Fibroblast of skin of left quadriceps (primary cell): ENCODE results near the gene ATP8A1.
"Not testable (repeated sequence)": the region's sequence is repeated elsewhere in the genome, so short reads cannot be mapped to it uniquely, and the experiment has no call there.

Experiments
- DNase-seq, 2 experiments: peaks; one replicate each; pipeline ENCODE4 v3.0.0-alpha.2; 2013; ENCODE audit warnings: low read depth in 2 of 2

Gene ATP8A1

DNA sequence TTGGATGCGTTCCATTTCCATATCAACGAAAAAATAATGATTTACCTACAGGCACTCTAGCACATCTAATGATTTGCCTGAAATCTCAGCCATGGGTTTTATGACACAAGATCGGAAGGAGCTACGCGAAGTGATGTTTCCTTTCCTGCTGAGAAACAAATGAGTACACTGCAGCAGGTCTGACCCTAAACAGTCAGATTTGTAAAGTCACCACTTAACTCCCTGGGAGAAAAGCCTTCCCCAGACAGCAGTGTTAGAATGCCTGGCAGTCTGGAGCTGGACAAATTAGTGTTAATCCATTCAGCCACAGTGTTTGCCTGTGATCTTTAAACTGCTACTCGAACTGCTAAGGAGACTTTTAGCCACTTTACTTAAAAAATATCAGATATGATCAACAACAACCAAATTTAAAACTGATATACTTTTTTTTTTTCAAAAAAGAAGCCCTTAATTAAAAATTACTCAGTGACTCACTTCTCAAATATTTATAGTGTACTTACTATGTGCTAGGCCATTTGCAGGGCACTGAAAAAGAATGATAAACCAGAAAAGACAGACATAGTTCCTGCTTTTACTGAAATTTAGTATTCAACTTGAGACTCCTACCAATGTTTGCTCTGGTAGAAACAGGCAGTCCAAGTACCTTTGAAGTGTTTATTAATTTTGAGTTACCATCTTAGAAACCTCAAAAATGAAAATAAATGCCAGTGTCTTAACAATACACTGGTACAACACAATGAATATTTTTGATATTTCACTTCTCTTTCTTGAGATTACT, 155.1 kb downstream of the ATP8A1 start:
- no peak for DNase-seq

DNA sequence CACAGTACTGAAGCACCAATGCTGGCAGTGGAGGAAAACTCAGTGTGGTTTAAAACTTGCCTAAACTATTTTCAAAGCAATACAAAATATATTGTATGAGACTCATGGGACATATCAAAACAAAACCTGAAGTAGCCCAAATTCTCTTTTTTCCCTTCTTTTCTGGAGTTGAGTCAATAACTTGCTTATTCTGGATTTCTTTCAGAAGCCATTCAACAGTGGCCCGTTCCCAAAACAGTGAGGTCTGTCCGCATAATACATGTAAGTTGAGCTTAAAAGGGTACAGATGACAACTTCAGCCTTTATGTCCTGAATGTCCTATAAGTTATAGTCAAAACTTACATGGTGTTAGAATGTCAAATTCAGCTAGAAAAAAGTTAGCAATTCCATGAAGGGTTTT, 158.9 kb downstream of the ATP8A1 start:
- DNase-seq = no peak

DNA sequence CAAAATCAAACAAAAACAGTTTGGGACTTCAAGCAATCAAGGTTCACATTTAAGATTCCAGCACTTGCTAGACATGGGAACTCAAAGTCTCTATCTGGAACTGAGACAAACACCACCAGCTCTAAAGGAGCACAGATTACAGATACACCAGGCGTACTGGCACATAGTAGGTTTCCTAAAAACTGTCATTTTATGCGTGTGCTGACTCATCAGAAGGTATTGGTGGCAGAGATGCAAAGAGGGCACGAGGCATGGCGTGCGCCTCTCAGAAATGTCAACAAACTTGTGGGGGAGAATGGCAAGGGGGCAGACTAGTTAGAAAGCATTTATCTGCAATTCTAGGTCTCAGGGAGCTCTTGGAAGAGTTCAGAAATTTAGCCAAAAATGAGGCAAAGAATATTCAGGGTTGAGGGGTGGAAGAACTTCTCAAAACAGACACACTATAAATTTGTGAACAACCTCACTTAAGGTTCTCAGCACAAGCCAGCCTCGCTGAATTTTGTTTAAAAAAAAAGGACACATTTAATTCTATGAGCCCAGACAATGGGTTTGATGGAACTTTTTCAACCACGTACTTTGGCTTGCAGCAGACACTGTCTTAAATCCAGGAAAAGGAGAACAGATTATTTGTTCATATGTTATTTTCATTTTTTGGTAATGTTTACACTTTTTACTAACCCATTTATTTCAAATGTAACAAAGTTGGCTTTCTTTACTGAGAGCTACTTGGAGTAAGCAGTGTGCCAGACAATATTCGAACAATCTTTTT, 159.6 kb downstream of the ATP8A1 start:
- DNase-seq = no peak

DNA sequence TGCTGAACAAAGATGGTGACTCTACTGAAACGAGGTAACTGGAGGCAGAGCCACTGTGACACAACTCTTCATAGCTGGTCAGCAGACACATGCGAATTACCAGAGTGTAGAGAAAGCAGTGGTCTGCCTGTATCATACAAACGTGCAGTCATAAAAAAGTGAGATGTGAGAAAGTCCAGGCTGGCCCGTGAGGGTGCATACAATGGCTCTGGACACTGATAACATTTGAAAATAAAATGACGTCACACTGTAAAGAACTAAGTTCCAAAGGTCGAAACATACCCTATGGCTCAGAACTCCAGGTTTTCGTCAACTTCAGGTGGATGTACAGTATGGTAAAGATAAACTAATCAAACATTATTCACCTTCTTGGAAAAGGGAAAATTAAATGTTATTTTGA, 163.9 kb downstream of the ATP8A1 start:
- DNase-seq = no peak

DNA sequence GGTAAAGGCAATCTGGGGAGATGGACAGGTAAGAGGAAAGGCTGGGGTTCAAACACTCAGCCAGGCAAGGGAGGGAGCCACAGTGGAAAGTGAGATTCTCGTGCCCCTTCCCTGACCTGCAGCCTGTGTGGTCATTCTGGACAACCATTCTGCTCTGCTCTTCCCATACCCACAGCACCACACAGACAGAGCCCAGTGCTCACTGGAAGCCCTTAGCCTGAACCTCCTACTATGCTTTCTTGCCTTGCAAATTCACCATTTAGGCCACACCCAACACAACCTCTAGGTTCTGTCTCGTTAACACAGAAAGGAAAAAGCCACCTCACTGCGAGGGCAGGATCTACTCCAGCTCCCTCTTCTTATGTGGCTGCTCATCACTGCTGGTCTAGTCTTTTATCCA, 166.9 kb downstream of the ATP8A1 start:
- DNase-seq = no peak

DNA sequence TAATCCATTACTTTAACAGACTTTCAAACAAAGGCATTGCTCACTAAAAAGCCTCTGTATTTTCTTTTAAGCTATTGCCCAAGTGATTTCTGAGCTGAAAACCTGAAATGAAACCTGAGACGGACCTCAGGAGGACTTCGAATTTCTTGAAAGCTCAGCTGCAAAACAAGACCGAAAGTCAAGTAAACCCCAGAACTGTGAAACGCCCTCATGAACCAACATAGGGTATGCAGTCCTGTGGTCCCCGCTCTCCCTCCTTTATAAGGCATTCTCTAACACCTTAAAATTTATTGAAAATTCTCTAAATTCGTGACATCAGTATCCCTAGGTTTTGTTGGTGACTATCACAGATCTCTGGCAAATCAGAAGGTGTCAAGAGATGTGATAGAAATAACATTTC, 167.8 kb downstream of the ATP8A1 start:
- DNase-seq = no peak

DNA sequence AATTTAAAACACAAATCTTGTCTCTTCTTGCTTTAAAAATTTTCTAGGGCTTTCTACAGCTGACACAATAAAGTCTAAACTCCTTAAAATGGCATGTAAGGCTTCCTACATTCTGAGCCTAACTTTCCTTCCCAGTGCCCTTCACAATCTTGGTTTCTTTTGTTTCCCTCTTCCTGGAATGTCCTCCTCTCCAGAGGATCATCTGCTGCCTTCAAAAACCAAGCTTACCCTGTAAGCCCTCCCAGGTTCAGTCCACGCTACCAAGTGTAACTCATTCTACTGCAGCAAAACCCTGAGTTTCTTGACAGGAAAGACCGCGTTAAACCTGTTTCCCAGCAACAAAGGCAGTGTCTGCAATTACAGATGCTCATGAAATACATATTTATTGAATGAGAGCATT, 168.4 kb downstream of the ATP8A1 start:
- no peak for DNase-seq

DNA sequence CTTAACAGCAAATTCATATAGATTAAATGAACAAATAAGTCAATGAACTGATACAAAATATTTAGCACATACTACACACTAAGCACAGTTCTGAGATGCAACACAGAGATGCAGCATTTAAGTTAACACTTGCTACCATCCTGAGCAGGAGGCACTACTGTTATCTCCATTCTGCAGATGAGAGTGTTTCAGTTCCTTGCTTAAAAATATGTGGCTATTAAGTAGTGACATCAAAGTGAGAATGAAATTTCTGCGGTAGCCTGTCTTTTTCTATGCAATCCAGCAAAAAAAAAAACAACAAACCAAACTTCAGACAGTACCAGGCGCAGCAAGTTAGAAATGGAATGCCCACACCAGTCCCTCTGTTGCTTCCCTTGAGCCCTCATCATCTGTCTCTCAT, 168.8 kb downstream of the ATP8A1 start:
- no peak for DNase-seq

DNA sequence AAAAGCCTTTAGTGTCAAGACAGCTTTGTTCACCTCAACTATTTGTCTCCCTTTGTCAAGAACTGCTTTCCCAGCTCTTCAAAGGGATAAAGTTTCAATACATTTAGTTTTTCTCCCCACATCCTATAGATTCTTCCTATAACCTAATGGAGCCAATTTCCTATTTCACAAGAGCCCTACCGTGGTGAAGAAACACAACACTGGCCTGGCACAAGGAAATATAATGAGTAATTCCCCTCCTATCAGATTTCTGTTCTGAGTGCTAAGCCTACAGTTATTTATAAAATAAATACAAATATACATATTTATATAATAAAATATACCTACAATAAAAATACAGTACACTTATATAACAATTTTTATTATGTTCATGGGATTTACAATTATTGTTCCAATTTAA, 169.7 kb downstream of the ATP8A1 start:
- DNase-seq = no peak

DNA sequence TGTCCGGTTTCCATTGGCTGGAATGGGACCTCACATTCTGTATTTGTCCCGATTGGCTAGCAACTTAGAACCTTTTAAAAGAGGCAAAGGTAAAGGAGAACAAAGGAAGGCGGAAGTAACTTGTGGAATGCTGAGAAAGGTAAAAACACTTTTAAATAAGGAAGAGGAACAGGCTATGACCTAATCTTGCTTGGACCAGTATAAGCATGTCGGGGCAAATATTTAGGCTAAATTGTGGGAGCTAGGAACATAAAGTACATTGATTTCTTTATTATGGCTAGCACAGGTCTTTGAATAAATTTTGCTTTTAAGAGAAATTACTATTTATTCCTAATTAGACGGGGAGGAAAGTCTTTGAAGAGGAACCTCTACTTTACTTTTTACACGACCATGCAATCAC, 170.7 kb downstream of the ATP8A1 start:
- DNase-seq = not testable (repeated sequence)

DNA sequence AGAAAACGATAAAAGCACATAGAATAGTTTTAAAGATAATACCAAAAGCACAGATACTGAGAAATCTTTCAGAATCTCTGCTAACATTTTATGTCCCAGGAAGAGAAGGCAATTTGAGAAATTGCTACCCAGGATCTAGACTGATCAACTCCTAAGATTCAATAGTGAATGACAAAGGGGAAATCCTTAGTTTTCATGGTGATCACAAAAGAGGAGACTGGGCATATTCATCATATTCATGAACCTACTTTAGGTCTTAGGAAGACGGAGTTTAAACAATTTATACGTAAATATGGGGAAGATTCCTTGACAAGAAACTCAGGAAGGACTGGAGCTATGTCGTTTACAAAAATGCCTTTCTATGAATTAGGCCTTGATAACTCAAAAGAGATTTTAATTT, 172.3 kb downstream of the ATP8A1 start:
- DNase-seq = no peak

DNA sequence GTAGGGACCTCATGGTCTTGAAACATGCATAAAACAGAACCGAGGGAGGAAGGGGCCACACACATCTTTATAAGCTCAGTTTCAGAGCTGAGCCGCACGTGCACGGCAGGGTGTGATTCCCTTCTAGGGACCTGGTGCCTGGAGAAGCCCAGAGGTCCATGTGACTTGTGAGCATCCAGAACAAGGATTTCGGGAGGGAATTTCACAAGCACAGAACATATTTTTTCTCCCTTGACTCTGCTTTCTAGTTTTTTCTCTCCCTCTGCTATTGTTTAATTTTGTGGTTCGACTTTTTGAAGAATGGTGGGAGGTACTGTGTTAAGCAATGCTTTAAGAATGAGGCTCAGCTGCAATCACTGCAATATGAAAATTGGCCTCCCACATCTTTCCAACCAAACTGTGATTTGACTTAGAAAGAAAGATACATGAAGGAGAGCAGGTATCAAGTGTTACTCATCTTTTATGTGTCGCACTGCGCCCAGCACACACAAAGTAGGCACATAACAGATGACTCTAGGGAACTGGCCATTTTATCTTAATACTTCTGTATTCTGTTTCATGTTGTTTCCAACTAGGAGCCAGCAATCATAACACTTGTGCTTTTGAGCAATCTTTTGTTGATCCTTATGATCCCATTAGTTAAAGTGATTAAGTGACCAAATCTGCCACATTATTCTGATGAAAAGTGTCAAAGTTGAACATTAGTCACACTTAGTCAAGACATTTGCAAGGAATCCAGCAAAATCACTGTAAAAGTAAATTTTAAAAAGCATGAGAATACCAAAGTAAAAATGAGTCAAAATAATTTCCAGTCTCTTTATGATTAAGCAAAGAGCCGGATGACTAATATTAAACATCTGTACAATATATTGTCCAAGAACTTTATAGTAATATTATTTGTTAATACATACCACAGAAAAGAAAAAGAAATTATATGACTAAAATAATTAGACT, 173.2 kb downstream of the ATP8A1 start:
- peak; percentile 20 to 34 for DNase-seq

DNA sequence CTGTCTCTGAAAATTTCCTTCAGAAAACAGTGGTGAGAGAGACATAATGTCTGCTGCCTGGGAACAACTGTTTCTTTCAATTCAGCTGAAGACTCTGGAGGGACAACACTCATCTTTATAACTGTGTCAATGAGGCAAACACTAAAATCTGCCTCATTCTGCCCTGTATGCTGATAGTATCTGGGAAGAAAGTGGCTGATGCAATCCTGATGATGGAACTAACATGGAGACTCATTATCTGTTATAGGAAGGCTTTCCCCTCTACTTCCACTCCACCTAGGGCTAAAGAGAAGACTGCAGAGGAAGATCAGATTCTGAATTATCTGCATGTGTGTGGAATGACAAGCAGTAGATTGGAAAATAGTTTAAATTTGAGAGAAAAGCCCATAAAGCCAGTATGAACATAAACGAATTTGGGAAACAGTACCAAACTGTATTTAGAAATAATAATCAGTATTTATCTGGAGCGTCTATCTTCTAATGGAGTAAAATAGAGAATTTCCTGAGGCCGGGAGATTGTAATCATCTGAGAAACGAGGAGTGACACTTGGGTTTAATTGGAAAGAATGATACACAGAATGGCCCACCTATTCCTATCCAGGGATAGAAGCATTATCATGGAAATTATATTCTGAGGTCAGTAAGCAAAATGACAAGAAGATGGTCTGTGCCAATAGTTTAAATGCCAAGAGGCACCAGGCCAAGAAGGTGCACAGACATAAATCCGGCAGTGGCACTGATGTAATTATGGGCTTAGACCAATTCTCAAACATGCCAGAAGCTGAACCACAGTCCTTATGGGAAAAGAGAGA, 174.2 kb downstream of the ATP8A1 start:
- no peak for DNase-seq

DNA sequence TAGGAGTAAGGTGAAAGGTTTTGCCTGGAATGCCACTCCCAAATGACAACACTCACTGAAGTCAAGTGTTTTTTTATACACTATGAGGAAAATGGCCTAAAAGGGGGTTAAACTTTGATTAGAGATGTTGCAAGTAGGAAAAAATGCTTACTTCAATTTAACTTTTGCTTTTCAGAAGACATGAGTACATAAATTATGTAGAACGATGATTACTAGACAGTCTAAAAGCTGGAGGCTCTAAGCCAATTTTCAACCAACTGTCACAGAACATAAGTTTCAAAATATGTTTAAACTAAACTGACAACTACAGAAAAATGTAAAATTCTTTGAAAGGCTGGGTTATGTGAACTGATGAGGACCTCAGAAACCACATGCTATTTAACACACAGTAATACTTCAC, 176.2 kb downstream of the ATP8A1 start:
- DNase-seq = peak; percentile 27 to 29

DNA sequence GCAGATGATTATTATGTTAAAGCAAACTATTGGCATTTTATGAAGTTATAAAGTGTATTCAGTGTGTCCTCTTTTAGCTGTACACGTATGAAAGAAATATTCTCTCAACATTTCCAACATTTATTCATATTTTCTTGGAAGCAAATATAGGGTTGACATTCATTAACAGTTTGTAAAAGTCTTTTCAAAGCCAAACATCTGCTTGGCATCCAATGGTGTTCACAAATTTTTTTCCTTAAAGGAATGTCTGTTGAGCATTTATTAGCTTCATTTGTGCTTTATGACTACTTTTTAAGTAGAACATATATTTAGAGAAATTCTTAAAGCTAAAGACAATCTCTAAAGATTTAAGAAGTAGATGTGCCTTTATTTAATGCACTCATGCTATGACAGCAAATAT, 176.6 kb downstream of the ATP8A1 start:
- DNase-seq = no peak

DNA sequence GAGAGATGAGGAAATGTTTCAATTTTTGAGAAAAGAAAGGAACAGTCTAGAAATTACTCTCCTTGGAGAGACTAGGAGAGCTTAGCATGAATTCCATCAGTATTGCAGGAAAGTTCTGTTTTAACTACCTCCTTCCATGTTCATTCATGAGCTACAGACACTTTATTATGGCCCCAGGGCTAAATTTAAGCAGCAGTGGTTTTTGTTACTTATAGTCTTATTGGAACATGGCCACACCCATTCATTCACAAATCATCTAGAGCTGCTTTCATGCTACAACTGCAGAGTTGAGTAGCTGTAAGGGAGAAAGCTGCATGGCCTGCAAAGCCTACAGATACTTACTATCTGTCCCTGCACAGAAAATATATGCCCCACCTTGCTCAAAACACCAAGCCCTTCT, 178.0 kb downstream of the ATP8A1 start:
- no peak for DNase-seq

DNA sequence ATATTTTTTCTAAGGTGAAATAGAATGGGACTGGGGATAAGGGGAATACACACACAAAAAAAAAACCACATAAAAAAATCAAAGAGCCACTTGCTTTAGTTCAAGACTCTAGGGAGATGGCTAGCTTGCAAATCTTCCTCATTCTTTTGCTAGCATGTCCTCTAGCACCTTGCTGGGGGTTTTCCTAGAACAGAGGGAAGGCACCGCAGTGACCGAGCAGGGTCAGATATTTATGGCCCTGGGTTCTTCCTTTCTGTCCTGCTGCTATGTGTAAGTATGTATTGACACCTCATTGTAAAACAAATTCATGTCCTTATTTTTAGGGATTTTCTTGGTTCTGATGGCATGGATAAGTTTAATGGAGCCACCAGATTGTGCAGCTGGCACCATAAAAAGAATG, 178.4 kb downstream of the ATP8A1 start:
- no peak for DNase-seq

DNA sequence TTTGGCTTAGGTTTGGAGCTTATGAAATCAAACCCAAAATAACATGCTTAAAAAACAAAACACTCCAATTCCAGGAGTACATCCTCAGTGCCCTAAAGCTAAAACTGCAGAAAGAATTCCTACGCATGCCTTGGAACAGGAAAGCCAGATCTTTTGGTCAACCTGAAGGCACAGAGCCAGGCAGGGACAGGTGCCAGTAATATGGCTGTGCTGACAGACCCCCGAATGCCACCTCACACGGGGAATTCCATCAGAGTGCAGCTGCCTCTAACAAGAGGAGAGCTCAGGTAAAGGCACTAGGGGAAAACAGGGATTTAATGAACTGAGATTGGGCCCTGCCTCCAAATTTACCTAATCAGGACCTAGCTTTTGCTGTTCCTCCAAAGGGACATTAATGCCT, 182.5 kb downstream of the ATP8A1 start:
- DNase-seq = no peak

DNA sequence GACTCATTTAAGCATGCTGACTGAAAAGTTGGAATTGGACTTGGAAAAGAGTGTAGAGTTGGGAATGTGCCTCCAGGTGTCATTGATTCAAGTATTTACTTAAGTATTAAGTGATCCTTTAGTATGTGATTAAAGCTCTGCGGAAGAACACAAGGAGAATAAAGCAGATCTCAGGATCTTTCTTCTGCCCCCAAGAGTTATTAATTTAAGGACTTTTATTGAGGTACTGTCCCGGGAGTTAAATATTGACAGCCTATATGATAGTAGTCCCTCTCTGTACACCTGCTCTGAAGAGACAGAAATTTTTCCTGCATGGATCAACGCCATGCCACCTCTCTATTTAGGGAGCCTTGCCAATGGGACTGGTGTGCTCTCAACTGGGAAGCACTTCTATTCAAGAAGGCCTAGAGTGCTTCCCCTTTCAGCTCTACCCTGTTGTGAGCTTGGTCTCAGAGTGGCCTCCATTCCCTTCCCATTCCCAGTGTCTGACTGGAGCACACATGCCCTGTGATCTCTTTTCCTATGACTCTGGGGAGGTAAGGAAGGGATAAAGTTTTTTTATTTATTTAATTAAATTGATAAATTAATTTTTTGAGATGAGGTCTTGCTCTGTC, 183.7 kb downstream of the ATP8A1 start:
- no peak for DNase-seq

DNA sequence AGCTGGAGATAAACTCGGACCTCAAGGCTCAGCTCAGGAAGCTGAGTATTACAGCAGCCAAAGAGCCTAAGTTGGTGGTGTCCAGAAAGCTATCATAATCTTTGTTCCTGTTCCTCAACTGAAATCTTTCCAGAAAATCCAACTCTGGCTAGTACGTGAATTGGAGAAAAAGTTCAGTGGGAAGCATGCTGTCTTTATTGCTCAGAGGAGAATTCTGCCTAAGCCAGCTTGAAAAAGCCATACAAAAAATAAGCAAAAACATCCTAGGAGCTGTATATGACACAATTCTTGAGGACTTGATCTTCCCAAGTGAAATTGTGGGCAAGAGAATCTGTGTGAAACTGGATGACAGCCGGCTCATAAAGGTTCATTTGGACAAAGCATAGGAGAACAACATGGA, 185.0 kb downstream of the ATP8A1 start:
- no peak for DNase-seq

DNA sequence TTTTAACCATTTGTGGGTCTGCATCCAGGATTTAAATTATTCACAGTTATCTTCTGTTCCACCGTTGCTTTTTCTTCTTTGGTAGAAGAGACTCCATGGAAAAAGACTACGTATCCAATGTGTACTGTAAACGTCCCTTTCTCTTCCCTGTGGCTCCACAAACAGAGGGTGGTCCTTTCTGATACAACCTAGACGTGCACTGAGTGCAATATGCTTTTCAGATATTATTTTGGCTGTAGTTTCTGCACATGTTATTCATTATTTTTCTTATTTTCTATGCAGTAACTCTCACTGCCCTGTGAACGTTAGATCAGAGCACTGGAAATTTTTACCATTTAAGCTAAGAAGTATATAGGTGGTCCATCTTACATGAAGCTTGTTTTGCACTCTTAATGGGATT, 186.9 kb downstream of the ATP8A1 start:
- no peak for DNase-seq
